NCI-H82 treated with DMSO at 0.1 percent for 48 hours (cell line): ENCODE data around the gene RSPH10B2.
"Not testable (repeated sequence)": the region's sequence is repeated elsewhere in the genome, so short reads cannot be mapped to it uniquely, and the experiment has no call there.

Experiments used
- DNase-seq: peaks from one replicate; lab custom pipeline; 2025; ENCODE audit not compliant: unreplicated experiment; lab: John Stamatoyannopoulos, UW

The RSPH10B2 gene

GRCh38 chr7:6753964-6754363 is at the start of gene RSPH10B2:
Gene RSPH10B2 (plus strand): TSS chr7:6754103. CDS start chr7:6757678, 3,575 bp downstream.
- not testable (repeated sequence) for DNase-seq

DNA sequence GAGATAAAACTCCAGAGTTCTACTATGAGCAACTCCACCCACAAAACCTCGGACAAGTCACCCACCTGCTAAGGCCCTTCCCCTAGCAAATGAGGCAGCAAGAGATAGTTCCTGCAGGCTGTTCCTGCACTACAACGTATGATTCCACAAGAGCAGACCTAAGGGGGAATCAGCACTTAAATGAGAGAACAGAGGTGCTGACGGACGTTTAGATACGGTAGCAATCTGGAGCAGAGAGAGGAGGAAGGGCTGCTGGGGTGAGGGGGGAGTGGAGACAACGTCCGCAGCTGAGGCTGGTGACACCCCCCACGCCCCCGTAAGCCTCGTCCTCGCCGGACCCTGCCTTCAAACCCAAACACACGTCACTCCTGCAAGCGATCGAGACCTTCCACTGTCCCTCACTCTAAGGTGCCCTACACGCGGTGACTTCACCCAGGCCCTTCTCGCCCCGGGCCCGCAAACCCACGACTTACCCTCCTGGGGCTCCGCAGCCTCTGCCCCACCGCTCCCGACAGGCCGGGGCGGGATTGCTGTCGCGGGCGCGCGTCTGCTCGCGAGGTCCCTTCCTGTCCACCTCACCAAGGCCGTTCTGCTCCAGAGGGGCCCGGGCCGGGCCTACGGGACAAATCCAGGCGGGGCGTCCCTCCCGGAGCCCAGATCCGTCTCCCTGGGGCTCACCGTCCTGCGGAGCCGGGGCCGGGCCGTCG is 47.8 kb upstream of the RSPH10B2 start:
- no peak for DNase-seq

GRCh38 chr7:6706666-6707407 is 47.1 kb upstream of the RSPH10B2 start, which contains the start of gene ZNF12:
Gene ZNF12 (minus strand): TSS chr7:6706947. CDS start chr7:6705173, 1,774 bp downstream.
- peak; percentile 80 for DNase-seq

GRCh38 chr7:6708304-6708703 is 45.6 kb upstream of the RSPH10B2 start:
- no peak for DNase-seq

GRCh38 chr7:6709808-6710207 is 44.1 kb upstream of the RSPH10B2 start:
- no peak for DNase-seq

DNA sequence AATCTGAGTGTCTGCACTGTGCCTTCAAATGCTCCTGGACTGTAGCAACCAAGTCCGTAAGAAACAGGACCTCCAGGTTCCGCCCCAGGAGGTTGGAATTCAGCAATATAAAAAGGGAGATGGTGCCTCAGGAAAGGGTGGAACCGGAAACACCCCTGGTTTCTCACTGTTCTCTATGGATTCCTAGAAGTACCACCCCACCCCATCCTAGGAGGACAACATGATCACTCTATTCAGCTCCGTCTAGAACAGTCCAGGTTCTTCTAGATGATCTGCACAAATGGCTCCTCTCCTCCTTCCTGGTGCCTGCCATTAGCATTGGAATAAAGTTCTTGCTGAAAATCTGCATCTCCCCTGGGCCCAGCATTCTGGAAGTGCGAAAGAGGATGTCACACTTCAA is 39.5 kb upstream of the RSPH10B2 start:
- DNase-seq = no peak

- not testable (repeated sequence) for DNase-seq
These were observed 38.0 kb upstream of the RSPH10B2 start for GRCh38 chr7:6715898-6716297.

GRCh38 chr7:6718124-6718523 is 35.8 kb upstream of the RSPH10B2 start:
- no peak for DNase-seq

DNA sequence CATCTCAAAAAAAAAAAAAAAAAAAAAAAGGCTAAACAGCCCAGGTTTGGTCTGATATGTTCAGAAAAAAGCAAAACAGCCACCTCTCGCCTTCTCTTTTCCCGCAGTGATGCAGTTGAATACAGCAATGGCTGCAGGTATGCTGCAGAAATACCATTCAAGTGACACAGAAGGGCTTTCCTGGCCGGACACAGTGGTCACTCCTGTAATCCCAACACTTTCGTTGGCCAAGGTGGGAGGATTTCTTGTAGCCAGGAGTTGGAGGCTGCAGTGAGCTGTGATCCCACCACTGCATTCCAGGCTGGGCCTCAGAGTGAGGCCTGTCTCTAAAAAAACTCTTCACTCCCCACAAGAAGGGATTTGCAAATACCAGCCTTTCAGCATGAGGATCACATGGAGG is 29.6 kb upstream of the RSPH10B2 start:
- not testable (repeated sequence) for DNase-seq

- no peak for DNase-seq
These were observed 28.9 kb upstream of the RSPH10B2 start for GRCh38 chr7:6725003-6725402.

DNA sequence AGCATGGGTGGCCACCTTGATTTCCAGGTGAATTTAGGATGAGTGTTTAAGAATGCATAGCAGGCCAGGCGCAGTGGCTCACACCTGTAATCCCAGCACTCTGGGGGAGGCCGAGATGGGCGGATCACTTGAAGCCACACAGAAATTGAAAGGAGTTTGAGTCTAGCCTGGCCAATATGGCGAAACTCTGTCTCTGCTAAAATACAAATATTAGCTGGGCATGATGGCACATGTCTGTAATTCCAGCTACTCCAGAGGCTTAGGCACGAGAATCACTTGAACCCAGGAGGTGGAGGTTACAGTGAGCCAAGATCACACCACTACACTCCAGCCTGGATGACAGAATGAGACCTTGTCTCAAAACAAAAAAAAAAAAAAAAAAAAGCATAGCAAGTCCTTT is 27.6 kb upstream of the RSPH10B2 start:
- DNase-seq = not testable (repeated sequence)

DNA sequence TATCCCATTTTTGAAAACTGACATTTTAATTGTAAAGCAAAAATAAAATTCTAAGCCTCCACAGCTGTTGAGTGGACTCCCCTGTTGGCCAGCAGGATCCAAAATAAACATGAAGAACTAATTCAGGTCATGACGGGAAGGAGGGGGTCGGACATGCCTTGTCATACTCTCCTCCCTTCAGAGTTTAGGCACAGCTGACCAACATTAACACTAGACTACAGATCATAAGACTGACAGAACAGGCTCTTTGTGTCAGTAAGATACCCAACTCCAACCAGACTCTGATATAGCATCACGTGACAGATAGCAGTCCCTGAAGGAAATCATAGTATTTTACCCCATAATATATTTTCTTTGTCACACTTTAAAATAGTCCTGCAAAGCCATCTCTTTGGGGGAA is 26.2 kb upstream of the RSPH10B2 start:
- no peak for DNase-seq

GRCh38 chr7:6728893-6729491 is 24.9 kb upstream of the RSPH10B2 start:
- DNase-seq = not testable (repeated sequence)

DNA sequence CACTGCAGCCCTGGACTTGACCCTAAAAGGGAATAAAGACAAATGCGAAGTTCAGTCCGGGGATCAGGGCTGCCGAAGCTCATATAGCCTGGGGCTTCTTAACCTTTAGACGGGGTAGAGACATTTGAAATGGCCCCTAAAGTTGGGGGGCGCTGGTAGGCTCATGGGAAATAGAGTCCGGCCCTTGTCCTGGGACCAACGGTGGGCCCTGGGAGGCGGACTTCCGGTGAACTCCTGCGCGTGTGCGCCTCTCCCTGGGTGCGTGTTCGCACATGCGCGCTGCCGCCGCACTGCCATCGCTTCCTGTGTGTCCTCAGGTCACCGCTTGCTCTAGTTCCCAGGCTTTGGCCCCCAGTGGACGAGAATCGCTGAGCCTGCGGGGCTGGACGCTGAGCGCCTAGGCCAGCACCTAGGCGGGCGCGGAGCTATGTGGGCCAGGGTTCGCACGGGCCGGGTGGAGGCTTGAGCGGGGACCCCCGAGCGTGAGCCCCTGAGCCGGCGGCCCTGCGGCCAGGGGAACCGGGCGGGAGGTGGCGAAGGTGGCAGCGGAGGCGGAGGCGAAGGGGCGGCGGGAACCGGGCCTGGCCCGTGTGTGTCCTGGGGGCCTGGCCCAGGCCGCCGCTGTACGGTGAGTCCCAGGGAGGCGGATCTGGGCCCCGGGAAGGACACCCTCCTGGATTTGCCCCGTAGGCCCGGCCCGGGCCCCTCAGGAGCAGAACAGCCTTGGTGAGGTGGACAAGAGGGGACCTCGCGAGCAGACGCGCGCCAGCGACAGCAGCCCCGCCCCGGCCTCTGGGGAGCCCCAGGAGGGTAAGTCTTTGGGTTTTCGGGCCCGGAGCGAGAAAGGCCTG is 24.2 kb upstream of the RSPH10B2 start:
- peak; percentile 61 for DNase-seq

DNA sequence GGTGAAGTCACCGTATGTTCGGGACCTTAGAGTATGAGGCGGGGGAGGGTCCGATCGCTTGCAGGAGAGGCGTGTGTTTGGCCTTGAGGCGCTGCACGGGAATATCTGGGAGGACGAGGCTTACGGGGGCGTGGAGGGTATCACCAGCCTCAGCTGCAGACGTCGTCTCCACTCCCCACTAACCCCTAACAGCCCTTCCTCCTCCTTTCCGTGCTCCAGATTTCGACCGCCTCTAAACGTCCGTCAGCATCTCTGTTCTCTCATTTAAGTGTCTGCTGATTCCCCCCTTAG is 23.6 kb upstream of the RSPH10B2 start:
- no peak for DNase-seq

GRCh38 chr7:6738415-6738814 is 15.5 kb upstream of the RSPH10B2 start:
- not testable (repeated sequence) for DNase-seq

GRCh38 chr7:6744410-6745100 is 9.3 kb upstream of the RSPH10B2 start:
- not testable (repeated sequence) for DNase-seq

DNA sequence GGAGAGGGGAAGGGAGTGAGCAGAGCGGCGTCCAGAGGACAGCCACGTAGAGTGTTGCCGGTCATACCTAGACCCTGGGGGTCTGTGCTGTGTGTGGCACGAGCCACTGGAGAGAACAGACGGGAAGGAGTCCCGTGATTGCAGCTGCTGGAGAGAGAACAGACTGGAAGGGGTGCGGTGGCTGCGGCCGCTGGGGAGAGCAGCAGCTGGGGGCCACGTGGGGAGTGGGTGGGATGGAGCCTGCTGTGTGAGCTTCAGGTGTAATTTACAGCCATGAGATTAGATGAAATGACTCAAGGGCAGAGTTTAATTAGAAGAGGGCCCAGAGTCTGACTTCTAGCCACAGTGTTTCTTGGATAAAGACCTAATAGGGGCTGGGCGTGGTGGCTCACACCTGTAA is 4.6 kb upstream of the RSPH10B2 start:
- not testable (repeated sequence) for DNase-seq

DNA sequence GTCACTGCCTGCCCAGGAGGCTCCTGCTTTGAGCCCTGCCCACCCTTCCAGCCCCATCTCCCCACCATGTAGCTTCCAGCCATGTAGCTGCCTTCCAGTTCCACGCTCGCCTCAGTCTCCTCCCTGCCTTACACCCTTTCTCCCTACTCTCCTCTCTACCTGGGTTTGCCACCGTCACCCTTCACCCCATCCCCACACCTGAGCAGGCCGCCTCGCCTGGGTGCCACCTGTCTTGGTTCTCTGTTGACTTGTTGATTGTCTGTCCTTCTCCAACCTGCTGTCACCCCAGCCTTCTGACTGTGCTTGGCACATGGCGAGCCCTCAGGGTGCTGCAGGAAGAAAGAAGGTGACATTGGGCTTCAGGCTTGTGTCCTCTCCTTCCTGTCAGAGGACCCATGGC is 3.7 kb upstream of the RSPH10B2 start:
- not testable (repeated sequence) for DNase-seq

- DNase-seq = not testable (repeated sequence)
These were observed 7.3 kb downstream of the RSPH10B2 start for GRCh38 chr7:6761186-6761585.

GRCh38 chr7:6781581-6781980 is 27.7 kb downstream of the RSPH10B2 start:
- DNase-seq = not testable (repeated sequence)
